Heart right ventricle (tissue), 16 donors: Measurements from ENCODE around the gene RBFOX2. TPM values are rescaled to one million over a fixed set of nuclear protein-coding genes. Genes with fewer than 3 reads are reported as not detected.

Experiments
- ATAC-seq, 8 donors: fragments of 200-7000 bp; cut with Tn5 transposase; one replicate each; pipeline ENCODE4 v1.9.1; 2020; ENCODE audit warnings: mild to moderate bottlenecking in 8 of 8, moderate library complexity in 8 of 8, moderate number of reproducible peaks in 1 of 8
- DNase-seq, 2 donors: peaks; one replicate each; pipeline ENCODE4 v3.0.0-alpha.2; 2020
- H3K27ac ChIP-seq, 10 donors: fragments of 200-600 bp; sonication (generic) in 2 of 10; one replicate each; pipeline versions ENCODE4 v1.5.0 to v1.8.0; 2020 to 2022; ENCODE audit warnings: mild to moderate bottlenecking in 3 of 10
- H3K27me3 ChIP-seq, 7 donors: fragments of 200-600 bp; one replicate each; pipeline ENCODE4 v1.8.0; 2021 to 2022; ENCODE audit warnings: mild to moderate bottlenecking in 2 of 7
- H3K36me3 ChIP-seq, 9 donors: fragments of 200-600 bp; sonication (generic) in 1 of 9; one replicate each; pipeline versions ENCODE4 v1.5.0 to v1.8.0; 2020 to 2022; ENCODE audit warnings: mild to moderate bottlenecking in 2 of 9
- H3K4me1 ChIP-seq, 9 donors: fragments of 200-600 bp; sonication (generic) in 1 of 9; one replicate each; pipeline versions ENCODE4 v1.5.0 to v1.8.0; 2020 to 2022; ENCODE audit warnings: mild to moderate bottlenecking in 4 of 9
- H3K4me3 ChIP-seq, 10 donors: fragments of 200-600 bp; sonication (generic) in 2 of 10; one replicate each; pipeline versions ENCODE4 v1.5.0 to v1.8.0; 2020 to 2022; ENCODE audit warnings: mild to moderate bottlenecking in 7 of 10, moderate library complexity in 2 of 10
- H3K9me3 ChIP-seq, 11 donors: fragments of 200-600 bp in 10 of 11; sonication (generic) in 2 of 11; one replicate each; pipeline versions ENCODE4 v1.5.0 to v1.8.0; 2013 to 2022; ENCODE audit warnings: mild to moderate bottlenecking in 2 of 11, control low read depth in 1 of 11, moderate library complexity in 1 of 11
- CTCF ChIP-seq, 9 donors: fragments of 200-600 bp; sonication (generic) in 2 of 9; IDR thresholded peaks; one replicate each; pipeline versions ENCODE4 v1.5.0 to v1.8.0; 2021 to 2022; ENCODE audit warnings: antibody characterized with exemption in 9 of 9, mild to moderate bottlenecking in 5 of 9, moderate library complexity in 1 of 9
- WGBS, 2 donors: extraction: QIAGEN DNeasy Blood & Tissue Kit; methylation state at CpG; one replicate each; pipeline ENCODE4 v1.1.7; 2013; ENCODE audit warnings: inconsistent platforms in 1 of 2; 5-methylcytosine and 5-hydroxymethylcytosine counted together
- intact Hi-C, 10 donors: fragments of 100-400 bp; cut with DNase I; formaldehyde crosslinking; loops; one replicate each; pipeline versions ENCODE4 v1.11.1 to v1.14.2; 2022
- polyA plus RNA-seq, 2 donors: library from polyadenylated mRNA; stranded (reverse); fragments of 200-250 nt; gene quantifications; one replicate each; pipeline ENCODE4 v1.2.3, GENCODE V29; 2013
- total RNA-seq, 10 donors: library from RNA; stranded (reverse); fragmentation: NEBNext Ultra II Directional in 3 of 10; extraction: Animal tissue kit (Norgen Biotek cat#: 25700) in 3 of 10; gene quantifications; one replicate each; pipeline versions ENCODE4 v1.2.1 to v1.2.4, GENCODE V29; 2021 to 2023
- donor health status: Arrhythmogenic right ventricular cardiomyopathy.
- donor health status: ischemic (EF 13 %, LVEDD 7.1; RV severe dilation, severe dysfunction).
- donor health status: healthy with polysubstance abuse.
- donor health status: DM: no; HTN: yes; CAD: no.
- donor health status: DM: no; HTN: no; CAD: no.
- donor health status: ischemic (EF 25% LVEDD 6.9; RV normal size, moderate dysfunction).
- donor health status: ischemic (EF 25% LVEDD 5.7; RV mildly dilated, moderate dysfunction).
- donor health status: healthy.
- donor health status: DM: yes; HTN: yes; CAD: no.
- donor health status: Ischemic cardiomyopathy.
- donor health status: ischemic (EF 35%, LVEDD 5.7; RV mildly dilated, moderate dysfunction).
- donor health status: nonischemic (EF 11% LVEDD 7.7; RV severe dilation, severe dysfunction).
- donor health status: DM: yes; HTN: yes; CAD: no.
- donor health status: PGD.
- donor health status: ischemic (EF 29% LVEDD 5.4; RV normal size, mild dysfunction).
- donor health status: nonischemic (EF 23%, LVEDD 6.1; RV moderate dilation, normal function).

RBFOX2 gene
- total and polyA plus RNA-seq, 12 donors = 18.0 to 105 (median 90.4) TPM

DNA sequence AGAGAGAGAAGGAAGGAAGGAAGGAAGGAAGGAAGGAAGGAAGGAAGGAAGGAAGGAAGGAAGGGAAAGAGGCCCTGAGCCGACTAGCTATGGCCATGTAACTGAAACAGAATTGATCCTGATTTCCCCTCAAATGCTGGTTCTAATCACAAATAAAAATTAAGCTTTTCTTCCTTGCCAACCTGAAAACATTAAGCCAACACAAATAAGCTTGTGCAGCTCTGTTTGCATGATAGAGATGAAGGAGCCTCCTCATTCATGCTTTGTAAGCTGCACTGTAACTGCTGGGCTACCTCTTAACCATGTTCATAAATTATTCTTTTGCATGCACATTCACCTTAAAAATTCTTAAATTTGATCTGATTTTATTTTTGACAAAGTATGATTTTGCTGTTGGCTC lies 338.6 kb downstream of the RBFOX2 start:
- Histone ChIP-seq H3K9me3 (peaks cover 0 to 3% (median 0%) of the 10 kb centered on the region in 11 donors), H3K27ac (no peak overlapping the region), H3K36me3 (no peaks in the 10 kb centered on the region), H3K27me3 (no peaks in the 10 kb centered on the region), H3K4me3 (no peak overlapping the region), H3K4me1 (no peaks in the 10 kb centered on the region)
- DNase-seq (no peak), ATAC-seq (no peak)
- no peak for TF ChIP-seq CTCF (IDR thresholded peaks at IDR 0.05)
- WGBS, 2 donors = 46 to 54% methylated on average over 1 of the region's 1 CpG
- intact Hi-C loops = no loop called here

- DNase-seq (no peak), ATAC-seq (no peak)
- Histone ChIP-seq H3K4me1 (peaks cover 0 to 9% (median 0%) of the 10 kb centered on the region in 9 donors), H3K36me3 (no peaks in the 10 kb centered on the region), H3K27me3 (no peaks in the 10 kb centered on the region), H3K27ac (no peak overlapping the region), H3K9me3 (peaks cover 0 to 3% (median 0%) of the 10 kb centered on the region in 11 donors), H3K4me3 (no peak overlapping the region)
- intact Hi-C loops = loop anchor here in 1 of 10 donors (10.0 kb wide), 1 partner anchor 226 kb away; no protein-coding TSS in a partner anchor
- 80 to 84% methylated on average over 10 of the region's 10 CpGs for WGBS, 2 donors
- no peak for TF ChIP-seq CTCF (IDR thresholded peaks at IDR 0.05)
These were observed 339.5 kb downstream of the RBFOX2 start for GRCh38 chr22:35688913-35689675.

Other genes starting within 250 kb of the RBFOX2 start
- gene APOL3, start 131.9 kb upstream of the RBFOX2 start, total RNA-seq = 10 to 100 TPM; 17.1 to 65.9 (median 24.6) TPM
- 10 to 100 TPM; 24.0 to 37.3 TPM for gene APOL3, start 131.9 kb upstream of the RBFOX2 start, polyA plus RNA-seq
- 10 to 100 TPM in 2 of 10 donors, 1 to 10 TPM in 7, not detected in 1; 1.6 to 22.6 (median 4.9) TPM for gene APOL4, start 173.0 kb upstream of the RBFOX2 start, total RNA-seq
- 1 to 10 TPM; 3.6 to 4.2 TPM for gene APOL4, start 173.0 kb upstream of the RBFOX2 start, polyA plus RNA-seq
- 100 to 1,000 TPM in 1 of 10 donors, 10 to 100 TPM in 9; 30.9 to 215 (median 53.3) TPM for gene APOL2, start 210.7 kb upstream of the RBFOX2 start, total RNA-seq
- gene APOL2, start 210.7 kb upstream of the RBFOX2 start, polyA plus RNA-seq = 10 to 100 TPM; 28.6 to 55.5 TPM
- 100 to 1,000 TPM in 1 of 10 donors, 10 to 100 TPM in 8, 1 to 10 TPM in 1; 9.8 to 121 (median 16.4) TPM for gene APOL1, start 224.3 kb upstream of the RBFOX2 start, total RNA-seq
- 10 to 100 TPM; 18.3 to 18.7 TPM for gene APOL1, start 224.3 kb upstream of the RBFOX2 start, polyA plus RNA-seq